Ishikawa (cell line): ENCODE data around the gene SMG1.

Experiments
- CEBPB ChIP-seq: IDR thresholded peaks from 2 replicates; pipeline ENCODE4 v1.6.1; 2012
- CREB1 ChIP-seq: IDR thresholded peaks from 2 replicates; pipeline ENCODE4 v1.6.1; 2012; ENCODE audit warnings: low read depth
- EGR1 ChIP-seq: IDR thresholded peaks from 2 replicates; pipeline ENCODE4 v1.6.1; 2012
- EP300 ChIP-seq: IDR thresholded peaks from 2 replicates; pipeline ENCODE4 v1.6.1; 2012; ENCODE audit warnings: borderline replicate concordance
- FOXM1 ChIP-seq: IDR thresholded peaks from 2 replicates; pipeline ENCODE4 v1.6.1; 2012; ENCODE audit warnings: low read depth, borderline replicate concordance
- MAX ChIP-seq: IDR thresholded peaks from 2 replicates; pipeline ENCODE4 v1.6.1; 2012
- NFIC ChIP-seq: IDR thresholded peaks from 2 replicates; pipeline ENCODE4 v1.6.1; 2012
- RAD21 ChIP-seq: IDR thresholded peaks from 2 replicates; pipeline ENCODE4 v1.6.1; 2012; ENCODE audit warnings: low read depth
- REST ChIP-seq: IDR thresholded peaks from 2 replicates; pipeline ENCODE4 v1.6.1; 2012; ENCODE audit warnings: low read depth, mild to moderate bottlenecking
- TAF1 ChIP-seq: IDR thresholded peaks from 2 replicates; pipeline ENCODE4 v1.6.1; 2012; ENCODE audit warnings: low read depth, mild to moderate bottlenecking
- USF1 ChIP-seq: IDR thresholded peaks from 2 replicates; pipeline ENCODE4 v1.6.1; 2012

GRCh38 chr16:18832006-18832405 lies 94.2 kb downstream of the SMG1 start:
- TF ChIP-seq EGR1 = no peak
- no peak for TF ChIP-seq CEBPB
- TF ChIP-seq EP300 = no peak
- TF ChIP-seq RAD21 = no peak
- no peak for TF ChIP-seq NFIC
- TF ChIP-seq FOXM1 = no peak
- TF ChIP-seq REST = no peak
- TF ChIP-seq MAX = no peak
- TF ChIP-seq CREB1 = no peak
- TF ChIP-seq USF1 = no peak
- TF ChIP-seq TAF1 = no peak
